Ishikawa (cell line): Measurements from ENCODE around the gene RASL10A.

Experiments used
- CEBPB ChIP-seq: IDR thresholded peaks from 2 replicates; pipeline ENCODE4 v1.6.1; 2012
- CREB1 ChIP-seq: IDR thresholded peaks from 2 replicates; pipeline ENCODE4 v1.6.1; 2012; ENCODE audit warnings: low read depth
- EGR1 ChIP-seq: IDR thresholded peaks from 2 replicates; pipeline ENCODE4 v1.6.1; 2012
- EP300 ChIP-seq: IDR thresholded peaks from 2 replicates; pipeline ENCODE4 v1.6.1; 2012; ENCODE audit warnings: borderline replicate concordance
- FOXM1 ChIP-seq: IDR thresholded peaks from 2 replicates; pipeline ENCODE4 v1.6.1; 2012; ENCODE audit warnings: low read depth, borderline replicate concordance
- MAX ChIP-seq: IDR thresholded peaks from 2 replicates; pipeline ENCODE4 v1.6.1; 2012
- NFIC ChIP-seq: IDR thresholded peaks from 2 replicates; pipeline ENCODE4 v1.6.1; 2012
- RAD21 ChIP-seq: IDR thresholded peaks from 2 replicates; pipeline ENCODE4 v1.6.1; 2012; ENCODE audit warnings: low read depth
- REST ChIP-seq: IDR thresholded peaks from 2 replicates; pipeline ENCODE4 v1.6.1; 2012; ENCODE audit warnings: low read depth, mild to moderate bottlenecking
- TAF1 ChIP-seq: IDR thresholded peaks from 2 replicates; pipeline ENCODE4 v1.6.1; 2012; ENCODE audit warnings: low read depth, mild to moderate bottlenecking
- TCF12 ChIP-seq: IDR thresholded peaks from 2 replicates; pipeline ENCODE4 v1.6.1; 2012; ENCODE audit warnings: low read depth
- TEAD4 ChIP-seq: IDR thresholded peaks from 2 replicates; pipeline ENCODE4 v1.6.1; 2012
- USF1 ChIP-seq: IDR thresholded peaks from 2 replicates; pipeline ENCODE4 v1.6.1; 2012
- YY1 ChIP-seq: IDR thresholded peaks from 2 replicates; pipeline ENCODE4 v1.6.1; 2012; ENCODE audit warnings: low read depth
- ZBTB7A ChIP-seq: IDR thresholded peaks from 2 replicates; pipeline ENCODE4 v1.6.1; 2012; ENCODE audit warnings: low read depth

The RASL10A gene

GRCh38 chr22:29320546-29320945, 5.0 kb upstream of the RASL10A start:
- TF ChIP-seq RAD21, result 0 out of 2 replicates have a peak, but pooled peaks have one; percentile 10
- no peak for TF ChIP-seq EGR1
- no peak for TF ChIP-seq FOXM1

- TF ChIP-seq TEAD4 (no peak), TCF12 (no peak), CEBPB (no peak), RAD21 (no peak), ZBTB7A (no peak), EP300 (no peak), FOXM1 (no peak), NFIC (no peak), EGR1 (no peak), CREB1 (no peak)
Measured at GRCh38 chr22:29319072-29319471, 3.6 kb upstream of the RASL10A start.

GRCh38 chr22:29317827-29318454, 2.4 kb upstream of the RASL10A start:
- TF ChIP-seq EP300, result no peak
- no peak for TF ChIP-seq RAD21
- no peak for TF ChIP-seq CEBPB
- no peak for TF ChIP-seq YY1
- TF ChIP-seq TAF1, result no peak
- no peak for TF ChIP-seq USF1
- TF ChIP-seq EGR1, result no peak
- TF ChIP-seq ZBTB7A, result no peak

GRCh38 chr22:29316141-29316828, 788 bp upstream of the RASL10A start:
- TF ChIP-seq TAF1, result no peak
- no peak for TF ChIP-seq FOXM1
- TF ChIP-seq EGR1, result no peak
- TF ChIP-seq RAD21, result no peak
- TF ChIP-seq CEBPB, result no peak
- TF ChIP-seq TEAD4, result no peak
- no peak for TF ChIP-seq TCF12
- no peak for TF ChIP-seq MAX
- no peak for TF ChIP-seq NFIC
- no peak for TF ChIP-seq REST
- no peak for TF ChIP-seq CREB1
- no peak for TF ChIP-seq YY1
- no peak for TF ChIP-seq USF1
- no peak for TF ChIP-seq ZBTB7A

GRCh38 chr22:29314537-29315285, 786 bp downstream of the RASL10A start:
- TF ChIP-seq TCF12, result no peak
- no peak for TF ChIP-seq TEAD4
- no peak for TF ChIP-seq ZBTB7A
- TF ChIP-seq TAF1, result no peak
- TF ChIP-seq RAD21, result no peak
- TF ChIP-seq EP300, result no peak
- TF ChIP-seq MAX, result peak; percentile 55
- no peak for TF ChIP-seq EGR1
- TF ChIP-seq FOXM1, result no peak

- TF ChIP-seq USF1, result no peak
- no peak for TF ChIP-seq CREB1
- TF ChIP-seq EP300, result no peak
- 0 out of 2 replicates have a peak, but pooled peaks have one; percentile 14 for TF ChIP-seq TCF12
- no peak for TF ChIP-seq YY1
- no peak for TF ChIP-seq EGR1
- TF ChIP-seq NFIC, result 0 out of 2 replicates have a peak, but pooled peaks have one; percentile 22
Measured at GRCh38 chr22:29313576-29314466, 1.7 kb downstream of the RASL10A start.
